ENCODE data around the gene GOLGA6C.
A peak's percentile ranks its signal among the peaks of the same experiment; 100 is the strongest.
"Not testable (repeated sequence)": the region's sequence is repeated elsewhere in the genome, so short reads cannot be mapped to it uniquely, and the experiment has no call there.

Gene GOLGA6C

DNA sequence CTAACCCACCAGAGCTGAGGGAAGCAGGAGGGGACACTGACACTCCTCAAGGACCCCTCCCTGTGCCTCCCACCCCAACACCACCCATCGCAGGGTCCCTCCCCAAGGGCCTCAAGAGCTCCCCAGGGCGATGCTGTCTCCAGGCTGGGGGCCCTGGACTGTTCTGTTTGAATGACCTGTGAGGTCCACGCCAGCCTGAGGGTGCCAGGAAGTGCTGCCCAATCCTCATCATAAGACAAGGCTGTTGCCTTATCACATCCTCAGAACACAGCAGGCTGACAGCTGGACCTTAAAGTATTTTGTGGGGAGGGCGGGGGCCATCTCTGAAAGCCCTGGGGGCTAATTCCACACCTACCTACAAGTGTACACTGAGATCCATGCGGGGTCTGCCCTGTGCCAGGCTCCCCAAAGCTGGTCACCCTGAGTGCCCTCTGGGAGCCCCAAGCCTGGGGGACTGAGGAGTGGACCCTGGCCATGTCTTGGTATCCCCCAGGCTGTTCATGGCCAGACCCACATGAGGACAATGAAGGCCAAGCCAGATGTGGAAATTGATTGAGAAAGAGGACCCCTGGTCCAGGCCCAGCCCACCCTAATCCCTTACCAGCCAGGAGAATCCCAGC, 23.8 kb upstream of the GOLGA6C start:
- H3K27ac Mint-ChIP-seq, result no peak overlapping the region
- H3K9me3 Mint-ChIP-seq, result no peaks in the 10 kb centered on the region
- no peak overlapping the region for H3K4me3 Mint-ChIP-seq
- H3K36me3 Mint-ChIP-seq, result no peaks in the 10 kb centered on the region
- DNase-seq (ENCODE audit: low spot score in 2 of 2), result no peak
- ATAC-seq, result no peak
- H3K4me1 Mint-ChIP-seq, result no peaks in the 10 kb centered on the region

GRCh38 chr15:75235051-75235673, 23.0 kb upstream of the GOLGA6C start:
- H3K36me3 Mint-ChIP-seq, result no peaks in the 10 kb centered on the region
- H3K9me3 Mint-ChIP-seq, result no peaks in the 10 kb centered on the region
- H3K27ac Mint-ChIP-seq, result peak overlapping the region; percentile 49
- no peak for ATAC-seq
- H3K4me3 Mint-ChIP-seq, result no peak overlapping the region
- DNase-seq (ENCODE audit: low spot score in 2 of 2), result no peak
- H3K4me1 Mint-ChIP-seq, result no peaks in the 10 kb centered on the region

- Mint-ChIP-seq H3K36me3 (no peaks in the 10 kb centered on the region), H3K4me1 (no peaks in the 10 kb centered on the region), H3K9me3 (no peaks in the 10 kb centered on the region), H3K27ac (peak overlapping the region; percentile 50), H3K4me3 (no peak overlapping the region)
- DNase-seq (ENCODE audit: low spot score in 2 of 2) (no peak), ATAC-seq (no peak)
These were observed 22.1 kb upstream of the GOLGA6C start for GRCh38 chr15:75235760-75236729.

DNA sequence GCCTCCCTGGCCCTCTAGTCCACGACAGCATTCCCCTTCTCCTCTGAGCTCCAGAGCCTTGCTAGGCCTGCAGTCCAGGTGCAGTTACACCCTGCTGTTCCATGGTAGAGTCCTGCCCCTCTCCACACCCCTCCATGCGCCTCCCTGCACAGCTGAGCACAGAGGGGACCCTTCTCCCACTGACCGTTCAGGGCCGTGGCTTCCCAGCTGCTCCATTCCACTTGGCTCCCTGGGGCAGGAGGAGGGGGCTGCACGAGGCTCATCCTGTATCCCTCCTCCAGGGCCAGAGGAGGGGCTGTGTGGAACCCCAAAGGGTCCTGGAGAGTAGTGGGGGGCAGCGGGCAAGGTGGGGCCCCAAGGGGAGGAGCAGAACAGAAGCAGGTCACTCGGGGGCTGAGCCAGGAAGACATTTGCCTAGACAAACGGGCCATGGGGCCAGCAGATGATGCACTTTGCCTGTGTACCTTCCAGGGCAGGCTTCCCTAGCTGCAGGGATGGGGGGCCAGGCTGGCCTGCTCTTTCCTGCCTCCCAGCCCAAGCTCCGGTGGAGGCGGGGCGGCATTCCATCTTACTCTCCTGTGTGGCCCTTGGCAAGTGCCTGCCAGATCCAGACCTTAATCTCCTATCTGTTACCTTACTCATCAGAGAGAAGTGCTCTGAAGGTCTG, 20.7 kb upstream of the GOLGA6C start:
- H3K27ac Mint-ChIP-seq, result no peak overlapping the region
- H3K4me3 Mint-ChIP-seq, result no peak overlapping the region
- H3K4me1 Mint-ChIP-seq, result no peaks in the 10 kb centered on the region
- DNase-seq (ENCODE audit: low spot score in 2 of 2) (no peak), ATAC-seq (no peak)
- H3K9me3 Mint-ChIP-seq, result no peaks in the 10 kb centered on the region
- H3K36me3 Mint-ChIP-seq, result no peaks in the 10 kb centered on the region

DNA sequence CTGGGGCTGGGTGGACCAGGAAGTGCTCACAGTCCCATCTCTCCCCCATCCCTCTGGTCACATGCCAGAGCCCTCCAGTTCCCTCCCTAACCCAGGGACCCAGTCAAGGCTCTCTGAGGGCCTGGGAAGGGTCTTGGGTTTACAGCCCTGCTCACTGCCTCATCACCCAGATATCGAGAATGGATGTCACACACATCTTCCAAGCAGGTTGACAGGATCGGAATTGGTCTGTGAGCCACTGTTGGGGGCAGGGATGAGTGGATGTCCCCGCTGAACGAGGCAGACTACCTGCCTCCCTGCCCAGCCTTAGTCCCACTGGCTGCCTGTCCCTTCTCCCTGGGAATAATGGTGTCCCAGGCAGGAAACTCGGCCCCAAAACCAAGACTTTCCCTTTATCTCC, 20.0 kb upstream of the GOLGA6C start:
- no peaks in the 10 kb centered on the region for H3K9me3 Mint-ChIP-seq
- H3K27ac Mint-ChIP-seq, result no peak overlapping the region
- DNase-seq (ENCODE audit: low spot score in 2 of 2) (no peak), ATAC-seq (no peak)
- no peak overlapping the region for H3K4me3 Mint-ChIP-seq
- no peaks in the 10 kb centered on the region for H3K4me1 Mint-ChIP-seq
- no peaks in the 10 kb centered on the region for H3K36me3 Mint-ChIP-seq

DNA sequence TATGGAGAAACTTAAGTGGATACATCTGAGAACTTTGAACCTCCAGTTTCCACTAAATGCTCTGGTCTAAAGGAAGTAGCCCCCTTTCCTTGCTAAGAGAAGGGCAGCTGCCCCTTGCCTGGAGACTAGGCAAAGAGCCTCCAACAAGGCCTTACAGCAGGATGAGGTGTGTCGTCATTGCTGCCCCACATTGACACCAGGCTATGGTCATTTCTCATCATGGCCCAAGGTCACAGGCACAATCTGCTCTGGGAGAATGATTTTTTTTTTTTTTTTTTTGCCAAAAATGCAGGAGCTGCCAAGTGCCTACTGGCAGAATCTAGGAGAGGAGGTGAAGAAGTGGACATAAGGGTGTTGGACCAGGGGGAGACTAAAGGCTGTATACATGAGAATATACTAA, 12.4 kb upstream of the GOLGA6C start:
- H3K27ac Mint-ChIP-seq; H3K9me3 Mint-ChIP-seq; DNase-seq (ENCODE audit: low spot score in 2 of 2); ATAC-seq; H3K4me3 Mint-ChIP-seq; H3K4me1 Mint-ChIP-seq; H3K36me3 Mint-ChIP-seq: not testable (repeated sequence)

GRCh38 chr15:75248991-75249390, 9.1 kb upstream of the GOLGA6C start:
- not testable (repeated sequence) for H3K36me3 Mint-ChIP-seq; H3K4me1 Mint-ChIP-seq; H3K27ac Mint-ChIP-seq; ATAC-seq; H3K4me3 Mint-ChIP-seq; DNase-seq (ENCODE audit: low spot score in 2 of 2); H3K9me3 Mint-ChIP-seq

DNA sequence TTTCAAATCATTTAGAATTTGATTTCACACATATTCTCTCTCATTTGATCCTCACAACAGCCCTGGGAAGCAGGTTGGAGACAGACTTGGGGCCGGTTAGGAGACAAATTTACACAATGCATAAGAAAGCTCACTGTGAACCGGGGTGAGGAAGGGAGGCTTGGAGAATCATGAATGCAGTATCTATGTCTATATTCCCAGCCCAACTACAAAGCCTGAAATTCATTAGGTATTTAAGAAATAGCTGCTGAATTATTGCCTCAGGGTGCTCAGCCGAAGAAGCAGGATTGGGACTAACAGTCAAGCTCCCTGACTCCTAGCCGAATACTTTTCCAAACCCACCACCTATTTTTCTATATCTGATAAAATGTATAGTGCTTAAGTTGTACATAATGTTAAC, 8.4 kb upstream of the GOLGA6C start:
- Mint-ChIP-seq H3K36me3 (no peaks in the 10 kb centered on the region), H3K4me3 (no peak overlapping the region), H3K27ac (no peak overlapping the region), H3K4me1 (no peaks in the 10 kb centered on the region), H3K9me3 (no peaks in the 10 kb centered on the region)
- no peak for ATAC-seq
- DNase-seq (ENCODE audit: low spot score in 2 of 2), result no peak

- not testable (repeated sequence) for H3K4me3 Mint-ChIP-seq
These were observed 6.8 kb upstream of the GOLGA6C start for GRCh38 chr15:75251343-75251742.

GRCh38 chr15:75252285-75252684, 5.8 kb upstream of the GOLGA6C start:
- H3K4me3 Mint-ChIP-seq; H3K4me1 Mint-ChIP-seq; H3K36me3 Mint-ChIP-seq; H3K9me3 Mint-ChIP-seq; H3K27ac Mint-ChIP-seq; ATAC-seq; DNase-seq (ENCODE audit: low spot score in 2 of 2): not testable (repeated sequence)

More at GRCh38 chr15:75251343-75251742, 6.8 kb upstream of the GOLGA6C start:
- ATAC-seq; H3K4me1 Mint-ChIP-seq; H3K27ac Mint-ChIP-seq; H3K36me3 Mint-ChIP-seq; H3K9me3 Mint-ChIP-seq; DNase-seq (ENCODE audit: low spot score in 2 of 2): not testable (repeated sequence)

- H3K36me3 Mint-ChIP-seq, H3K4me3 Mint-ChIP-seq, H3K27ac Mint-ChIP-seq, H3K4me1 Mint-ChIP-seq, H3K9me3 Mint-ChIP-seq, ATAC-seq: not testable (repeated sequence)
- DNase-seq (ENCODE audit: low spot score in 2 of 2), result peak in 1 of 2 donors; percentile 10
These were observed 648 bp downstream of the GOLGA6C start for GRCh38 chr15:75258620-75259343.

DNA sequence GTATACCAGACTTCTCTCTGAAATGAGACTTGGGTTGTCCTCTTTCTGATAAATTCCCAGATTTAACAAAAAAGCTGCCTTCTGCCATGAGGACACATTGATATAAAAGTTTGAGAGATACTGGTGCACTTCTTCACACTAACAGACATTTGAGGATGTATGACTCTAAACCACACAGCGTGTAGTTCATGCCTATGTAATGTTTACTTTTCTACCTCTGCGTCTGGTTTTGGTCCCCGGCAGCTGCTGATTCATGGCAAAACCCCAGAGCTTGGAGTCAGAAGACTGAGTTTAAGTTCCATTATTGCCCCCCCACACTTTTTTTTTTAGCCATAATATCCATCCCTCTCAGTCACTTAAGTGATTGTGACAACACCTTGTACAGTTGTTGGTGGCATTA, 1.7 kb downstream of the GOLGA6C start:
- H3K36me3 Mint-ChIP-seq; DNase-seq (ENCODE audit: low spot score in 2 of 2); H3K27ac Mint-ChIP-seq; H3K9me3 Mint-ChIP-seq; H3K4me1 Mint-ChIP-seq; ATAC-seq; H3K4me3 Mint-ChIP-seq: not testable (repeated sequence)

GRCh38 chr15:75273751-75274359, 15.7 kb downstream of the GOLGA6C start:
- not testable (repeated sequence) for ATAC-seq

GRCh38 chr15:75274509-75275107, 16.5 kb downstream of the GOLGA6C start:
- H3K36me3 Mint-ChIP-seq, H3K4me3 Mint-ChIP-seq, H3K27ac Mint-ChIP-seq, H3K9me3 Mint-ChIP-seq, H3K4me1 Mint-ChIP-seq: not testable (repeated sequence)
- DNase-seq (ENCODE audit: low spot score in 2 of 2) (peak; percentile 67 to 97), ATAC-seq (peak; percentile 87)

More at GRCh38 chr15:75273751-75274359, 15.7 kb downstream of the GOLGA6C start:
- H3K36me3 Mint-ChIP-seq; H3K27ac Mint-ChIP-seq; DNase-seq (ENCODE audit: low spot score in 2 of 2); H3K9me3 Mint-ChIP-seq; H3K4me3 Mint-ChIP-seq; H3K4me1 Mint-ChIP-seq: not testable (repeated sequence)

All from stimulated activated effector memory CD8-positive, alpha-beta T cell treated with anti-CD3 and anti-CD28 coated beads, Interleukin-12 subunit alpha, Interleukin-12 subunit beta, amount 100 ng/mL, for 72 hours (primary cell).